ENCODE measurements around the gene RPL23. TPM values are rescaled to one million over a fixed set of nuclear protein-coding genes. Genes with fewer than 3 reads are reported as not detected.

Gene RPL23
- total and polyA plus RNA-seq, 2 experiments from 2014 or later: 877 to 4,267 TPM

GRCh38 chr17:38891441-38891840, 37.9 kb upstream of the RPL23 start:
- H3K36me3 Mint-ChIP-seq (ENCODE audit: low read depth): peaks cover 44% of the 10 kb centered on the region
- no peak for ATAC-seq
- H3K4me3 ChIP-seq: no peak overlapping the region
- DNase-seq (ENCODE audit: low spot score): no peak
- H3F3A ChIP-seq (replicated peaks; ENCODE audit: low read depth): no peaks in the 10 kb centered on the region
- H3K4me1 ChIP-seq (ENCODE audit: insufficient read depth): peaks cover 14% of the 10 kb centered on the region
- H3K4me1 Mint-ChIP-seq: peaks cover 24% of the 10 kb centered on the region
- H2AFZ ChIP-seq: no peak overlapping the region
- H3K4me3 Mint-ChIP-seq: no peak overlapping the region
- H3K9me3 Mint-ChIP-seq: no peaks in the 10 kb centered on the region
- H3K27me3 ChIP-seq (ENCODE audit: insufficient read depth): no peaks in the 10 kb centered on the region
- H3K9me2 ChIP-seq (ENCODE audit: insufficient read depth): no peaks in the 10 kb centered on the region
- peaks cover 37% of the 10 kb centered on the region for H3K79me2 ChIP-seq (replicated peaks; ENCODE audit: insufficient read depth)
- H3K27ac Mint-ChIP-seq: no peak overlapping the region
- no peaks in the 10 kb centered on the region for H3K36me3 ChIP-seq (ENCODE audit: insufficient read depth)
- TF ChIP-seq, protein P1, sequence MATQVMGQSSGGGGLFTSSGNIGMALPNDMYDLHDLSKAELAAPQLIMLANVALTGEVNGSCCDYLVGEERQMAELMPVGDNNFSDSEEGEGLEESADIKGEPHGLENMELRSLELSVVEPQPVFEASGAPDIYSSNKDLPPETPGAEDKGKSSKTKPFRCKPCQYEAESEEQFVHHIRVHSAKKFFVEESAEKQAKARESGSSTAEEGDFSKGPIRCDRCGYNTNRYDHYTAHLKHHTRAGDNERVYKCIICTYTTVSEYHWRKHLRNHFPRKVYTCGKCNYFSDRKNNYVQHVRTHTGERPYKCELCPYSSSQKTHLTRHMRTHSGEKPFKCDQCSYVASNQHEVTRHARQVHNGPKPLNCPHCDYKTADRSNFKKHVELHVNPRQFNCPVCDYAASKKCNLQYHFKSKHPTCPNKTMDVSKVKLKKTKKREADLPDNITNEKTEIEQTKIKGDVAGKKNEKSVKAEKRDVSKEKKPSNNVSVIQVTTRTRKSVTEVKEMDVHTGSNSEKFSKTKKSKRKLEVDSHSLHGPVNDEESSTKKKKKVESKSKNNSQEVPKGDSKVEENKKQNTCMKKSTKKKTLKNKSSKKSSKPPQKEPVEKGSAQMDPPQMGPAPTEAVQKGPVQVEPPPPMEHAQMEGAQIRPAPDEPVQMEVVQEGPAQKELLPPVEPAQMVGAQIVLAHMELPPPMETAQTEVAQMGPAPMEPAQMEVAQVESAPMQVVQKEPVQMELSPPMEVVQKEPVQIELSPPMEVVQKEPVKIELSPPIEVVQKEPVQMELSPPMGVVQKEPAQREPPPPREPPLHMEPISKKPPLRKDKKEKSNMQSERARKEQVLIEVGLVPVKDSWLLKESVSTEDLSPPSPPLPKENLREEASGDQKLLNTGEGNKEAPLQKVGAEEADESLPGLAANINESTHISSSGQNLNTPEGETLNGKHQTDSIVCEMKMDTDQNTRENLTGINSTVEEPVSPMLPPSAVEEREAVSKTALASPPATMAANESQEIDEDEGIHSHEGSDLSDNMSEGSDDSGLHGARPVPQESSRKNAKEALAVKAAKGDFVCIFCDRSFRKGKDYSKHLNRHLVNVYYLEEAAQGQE (IDR thresholded peaks at IDR 0.05; ENCODE audit: unreplicated experiment): no peak
- peaks cover 7% of the 10 kb centered on the region; the same call in 1 of the 2 replicates for H4K20me1 ChIP-seq (replicated peaks; ENCODE audit: insufficient read depth)
- H3K4me2 ChIP-seq: no peak overlapping the region
- H3K27ac ChIP-seq (ENCODE audit: low read depth): 0 out of 2 replicates have a peak overlapping the region, but pooled peaks have one; percentile 39
- H3K27me3 Mint-ChIP-seq (ENCODE audit: insufficient read depth, low read depth, poor library complexity): peaks cover under 1% of the 10 kb centered on the region

DNA sequence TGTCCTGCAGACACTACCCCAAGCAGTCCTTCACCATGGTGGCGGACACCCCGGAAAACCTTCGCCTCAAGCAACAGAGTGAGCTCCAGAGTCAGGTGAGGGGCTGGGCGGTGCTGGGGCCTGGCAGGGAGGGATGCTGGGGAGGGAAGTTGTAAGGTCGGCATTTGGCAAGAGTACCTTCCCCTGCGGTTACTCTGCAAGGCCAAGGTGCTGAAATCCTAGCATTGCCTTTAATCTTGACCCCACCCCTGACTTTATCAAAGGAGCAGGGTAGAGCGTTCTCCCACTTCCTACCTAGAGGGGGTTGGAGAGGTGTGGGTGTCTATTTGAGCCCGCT, 36.9 kb upstream of the RPL23 start:
- H4K20me1 ChIP-seq (replicated peaks; ENCODE audit: insufficient read depth): peaks cover 14% of the 10 kb centered on the region; the same call in 1 of the 2 replicates
- 0 out of 2 replicates have a peak, but pooled peaks cover 3% of the 10 kb centered on the region for H3F3A ChIP-seq (replicated peaks; ENCODE audit: low read depth)
- 0 out of 2 replicates have a peak overlapping the region, but pooled peaks have one; percentile 73 for H3K27ac Mint-ChIP-seq
- H3K9me3 Mint-ChIP-seq: no peaks in the 10 kb centered on the region
- H3K27ac ChIP-seq (ENCODE audit: low read depth): peak overlapping the region; percentile 66
- H3K4me2 ChIP-seq: no peak overlapping the region
- no peak for ATAC-seq
- H3K4me3 ChIP-seq: no peak overlapping the region
- H3K79me2 ChIP-seq (replicated peaks; ENCODE audit: insufficient read depth): peaks cover 45% of the 10 kb centered on the region
- no peak overlapping the region for H3K4me3 Mint-ChIP-seq
- peaks cover 39% of the 10 kb centered on the region for H3K36me3 Mint-ChIP-seq (ENCODE audit: low read depth)
- peaks cover 30% of the 10 kb centered on the region for H3K4me1 Mint-ChIP-seq
- no peak overlapping the region for H2AFZ ChIP-seq
- no peaks in the 10 kb centered on the region for H3K27me3 ChIP-seq (ENCODE audit: insufficient read depth)
- peaks cover 24% of the 10 kb centered on the region for H3K4me1 ChIP-seq (ENCODE audit: insufficient read depth)
- no peak for DNase-seq (ENCODE audit: low spot score)
- peaks cover 4% of the 10 kb centered on the region for H3K27me3 Mint-ChIP-seq (ENCODE audit: insufficient read depth, low read depth, poor library complexity)
- H3K9me2 ChIP-seq (ENCODE audit: insufficient read depth): no peaks in the 10 kb centered on the region
- no peaks in the 10 kb centered on the region for H3K36me3 ChIP-seq (ENCODE audit: insufficient read depth)
- TF ChIP-seq EZH2 (IDR thresholded peaks at IDR 0.05; ENCODE audit: low read depth, unreplicated experiment) (no peak), JUNB (IDR thresholded peaks at IDR 0.05; ENCODE audit: unreplicated experiment) (no peak), NANOG (IDR thresholded peaks at IDR 0.05; ENCODE audit: borderline replicate concordance) (no peak), CTCF (conservative IDR thresholded peaks at IDR 0.05; ENCODE audit: low read depth in 2 of 2) (no peak), ZNF114 (CRISPR knock-in tag; IDR thresholded peaks at IDR 0.05) (no peak), CREB1 (CRISPR knock-in tag; IDR thresholded peaks at IDR 0.05; ENCODE audit: low read depth) (no peak), EZH2phosphoT487 (IDR thresholded peaks at IDR 0.05; ENCODE audit: unreplicated experiment) (no peak), ZNF331 (CRISPR knock-in tag; IDR thresholded peaks at IDR 0.05; ENCODE audit: low read depth) (no peak), POLR2AphosphoS5 (IDR thresholded peaks at IDR 0.05; ENCODE audit: low read depth) (no peak)
- TF ChIP-seq, protein P1 (IDR thresholded peaks at IDR 0.05; ENCODE audit: unreplicated experiment): no peak
- TF ChIP-seq, protein P2, sequence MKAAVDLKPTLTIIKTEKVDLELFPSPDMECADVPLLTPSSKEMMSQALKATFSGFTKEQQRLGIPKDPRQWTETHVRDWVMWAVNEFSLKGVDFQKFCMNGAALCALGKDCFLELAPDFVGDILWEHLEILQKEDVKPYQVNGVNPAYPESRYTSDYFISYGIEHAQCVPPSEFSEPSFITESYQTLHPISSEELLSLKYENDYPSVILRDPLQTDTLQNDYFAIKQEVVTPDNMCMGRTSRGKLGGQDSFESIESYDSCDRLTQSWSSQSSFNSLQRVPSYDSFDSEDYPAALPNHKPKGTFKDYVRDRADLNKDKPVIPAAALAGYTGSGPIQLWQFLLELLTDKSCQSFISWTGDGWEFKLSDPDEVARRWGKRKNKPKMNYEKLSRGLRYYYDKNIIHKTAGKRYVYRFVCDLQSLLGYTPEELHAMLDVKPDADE (IDR thresholded peaks at IDR 0.05): no peak

Data from GM23338 (cell line).